A673 (cell line): Measurements from ENCODE around the gene OOSP4A.
"Not testable (repeated sequence)": the region's sequence is repeated elsewhere in the genome, so short reads cannot be mapped to it uniquely, and the experiment has no call there.

Experiments used
- EZH2 ChIP-seq: fragments of 200-600 bp; sonication (generic); IDR thresholded peaks from 2 replicates; pipeline ENCODE4 v1.6.1; 2017; ENCODE audit warnings: borderline replicate concordance, low read depth, mild to moderate bottlenecking, mixed read lengths, antibody characterized with exemption, low read length; ENCODE audit not compliant: poor library complexity, severe bottlenecking
- TF ChIP-seq, protein P1 (sequence below): fragments of 300-800, 200-600 bp; sonication (generic); conservative IDR thresholded peaks from 2 replicates; pipeline ENCODE4 v1.5.1; 2017; ENCODE audit warnings: low read depth, mild to moderate bottlenecking, antibody characterized with exemption, low read length, moderate library complexity, mixed read lengths

DNA sequence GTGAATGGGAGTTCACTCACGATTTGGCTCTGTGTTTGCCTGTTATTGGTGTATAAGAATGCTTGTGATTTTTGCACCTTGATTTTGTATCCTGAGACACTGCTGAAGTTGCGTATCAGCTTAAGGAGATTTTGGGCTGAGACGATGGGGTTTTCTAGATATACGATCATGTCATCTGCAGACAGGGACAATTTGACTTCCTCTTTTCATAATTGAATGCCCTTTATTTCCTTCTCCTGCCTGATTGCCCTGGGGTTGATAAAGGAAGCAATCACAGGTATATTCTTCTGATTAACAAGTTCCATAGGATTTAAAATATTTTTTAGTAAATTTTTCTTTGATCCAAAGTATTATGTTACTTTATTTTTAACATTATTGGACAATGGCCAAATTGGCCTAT is 18.2 kb downstream of the OOSP4A start:
- not testable (repeated sequence) for TF ChIP-seq EZH2
- TF ChIP-seq, protein P1, sequence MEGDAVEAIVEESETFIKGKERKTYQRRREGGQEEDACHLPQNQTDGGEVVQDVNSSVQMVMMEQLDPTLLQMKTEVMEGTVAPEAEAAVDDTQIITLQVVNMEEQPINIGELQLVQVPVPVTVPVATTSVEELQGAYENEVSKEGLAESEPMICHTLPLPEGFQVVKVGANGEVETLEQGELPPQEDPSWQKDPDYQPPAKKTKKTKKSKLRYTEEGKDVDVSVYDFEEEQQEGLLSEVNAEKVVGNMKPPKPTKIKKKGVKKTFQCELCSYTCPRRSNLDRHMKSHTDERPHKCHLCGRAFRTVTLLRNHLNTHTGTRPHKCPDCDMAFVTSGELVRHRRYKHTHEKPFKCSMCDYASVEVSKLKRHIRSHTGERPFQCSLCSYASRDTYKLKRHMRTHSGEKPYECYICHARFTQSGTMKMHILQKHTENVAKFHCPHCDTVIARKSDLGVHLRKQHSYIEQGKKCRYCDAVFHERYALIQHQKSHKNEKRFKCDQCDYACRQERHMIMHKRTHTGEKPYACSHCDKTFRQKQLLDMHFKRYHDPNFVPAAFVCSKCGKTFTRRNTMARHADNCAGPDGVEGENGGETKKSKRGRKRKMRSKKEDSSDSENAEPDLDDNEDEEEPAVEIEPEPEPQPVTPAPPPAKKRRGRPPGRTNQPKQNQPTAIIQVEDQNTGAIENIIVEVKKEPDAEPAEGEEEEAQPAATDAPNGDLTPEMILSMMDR: not testable (repeated sequence)
